WTC11 (cell line): ENCODE measurements around the gene ACP4.

ENCODE experiments used
- AFF4 ChIP-seq: sonication (generic); formaldehyde crosslinking; IDR thresholded peaks from 2 replicates; pipeline ENCODE4 v1.8.1; 2023; ENCODE audit warnings: mild to moderate bottlenecking, missing genetic modification reagents, borderline replicate concordance
- CTCF ChIP-seq: fragments of 200-600 bp; IDR thresholded peaks from 2 replicates; pipeline ENCODE4 v1.8.0; 2022; ENCODE audit warnings: antibody characterized with exemption
- FOXJ3 ChIP-seq: sonication (generic); formaldehyde crosslinking; IDR thresholded peaks from 2 replicates; pipeline ENCODE4 v1.9.0; 2021; ENCODE audit warnings: missing genetic modification reagents, mild to moderate bottlenecking, borderline replicate concordance
- NFE2L1 ChIP-seq: sonication (generic); formaldehyde crosslinking; IDR thresholded peaks from 2 replicates; pipeline ENCODE4 v1.8.1; 2023; ENCODE audit warnings: missing genetic modification reagents
- PRDM15 ChIP-seq: sonication (generic); formaldehyde crosslinking; IDR thresholded peaks from 2 replicates; pipeline ENCODE4 v1.8.0; 2022; ENCODE audit warnings: missing genetic modification reagents
- TF ChIP-seq, protein P1 (sequence below): sonication (generic); formaldehyde crosslinking; IDR thresholded peaks from 2 replicates; pipeline ENCODE4 v1.8.0; 2023; ENCODE audit warnings: missing genetic modification reagents, mild to moderate bottlenecking, borderline replicate concordance
- TF ChIP-seq, protein P2 (sequence below): sonication (generic); formaldehyde crosslinking; IDR thresholded peaks from 2 replicates; pipeline ENCODE4 v1.8.1; 2023; ENCODE audit warnings: mild to moderate bottlenecking, moderate library complexity, missing genetic modification reagents

- TF ChIP-seq PRDM15 (CRISPR knock-in tag) (no peak), NFE2L1 (CRISPR knock-in tag) (no peak), CTCF (no peak), AFF4 (no peak), FOXJ3 (CRISPR knock-in tag) (no peak)
- TF ChIP-seq, protein P1, sequence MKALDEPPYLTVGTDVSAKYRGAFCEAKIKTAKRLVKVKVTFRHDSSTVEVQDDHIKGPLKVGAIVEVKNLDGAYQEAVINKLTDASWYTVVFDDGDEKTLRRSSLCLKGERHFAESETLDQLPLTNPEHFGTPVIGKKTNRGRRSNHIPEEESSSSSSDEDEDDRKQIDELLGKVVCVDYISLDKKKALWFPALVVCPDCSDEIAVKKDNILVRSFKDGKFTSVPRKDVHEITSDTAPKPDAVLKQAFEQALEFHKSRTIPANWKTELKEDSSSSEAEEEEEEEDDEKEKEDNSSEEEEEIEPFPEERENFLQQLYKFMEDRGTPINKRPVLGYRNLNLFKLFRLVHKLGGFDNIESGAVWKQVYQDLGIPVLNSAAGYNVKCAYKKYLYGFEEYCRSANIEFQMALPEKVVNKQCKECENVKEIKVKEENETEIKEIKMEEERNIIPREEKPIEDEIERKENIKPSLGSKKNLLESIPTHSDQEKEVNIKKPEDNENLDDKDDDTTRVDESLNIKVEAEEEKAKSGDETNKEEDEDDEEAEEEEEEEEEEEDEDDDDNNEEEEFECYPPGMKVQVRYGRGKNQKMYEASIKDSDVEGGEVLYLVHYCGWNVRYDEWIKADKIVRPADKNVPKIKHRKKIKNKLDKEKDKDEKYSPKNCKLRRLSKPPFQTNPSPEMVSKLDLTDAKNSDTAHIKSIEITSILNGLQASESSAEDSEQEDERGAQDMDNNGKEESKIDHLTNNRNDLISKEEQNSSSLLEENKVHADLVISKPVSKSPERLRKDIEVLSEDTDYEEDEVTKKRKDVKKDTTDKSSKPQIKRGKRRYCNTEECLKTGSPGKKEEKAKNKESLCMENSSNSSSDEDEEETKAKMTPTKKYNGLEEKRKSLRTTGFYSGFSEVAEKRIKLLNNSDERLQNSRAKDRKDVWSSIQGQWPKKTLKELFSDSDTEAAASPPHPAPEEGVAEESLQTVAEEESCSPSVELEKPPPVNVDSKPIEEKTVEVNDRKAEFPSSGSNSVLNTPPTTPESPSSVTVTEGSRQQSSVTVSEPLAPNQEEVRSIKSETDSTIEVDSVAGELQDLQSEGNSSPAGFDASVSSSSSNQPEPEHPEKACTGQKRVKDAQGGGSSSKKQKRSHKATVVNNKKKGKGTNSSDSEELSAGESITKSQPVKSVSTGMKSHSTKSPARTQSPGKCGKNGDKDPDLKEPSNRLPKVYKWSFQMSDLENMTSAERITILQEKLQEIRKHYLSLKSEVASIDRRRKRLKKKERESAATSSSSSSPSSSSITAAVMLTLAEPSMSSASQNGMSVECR, result no peak
- TF ChIP-seq, protein P2, sequence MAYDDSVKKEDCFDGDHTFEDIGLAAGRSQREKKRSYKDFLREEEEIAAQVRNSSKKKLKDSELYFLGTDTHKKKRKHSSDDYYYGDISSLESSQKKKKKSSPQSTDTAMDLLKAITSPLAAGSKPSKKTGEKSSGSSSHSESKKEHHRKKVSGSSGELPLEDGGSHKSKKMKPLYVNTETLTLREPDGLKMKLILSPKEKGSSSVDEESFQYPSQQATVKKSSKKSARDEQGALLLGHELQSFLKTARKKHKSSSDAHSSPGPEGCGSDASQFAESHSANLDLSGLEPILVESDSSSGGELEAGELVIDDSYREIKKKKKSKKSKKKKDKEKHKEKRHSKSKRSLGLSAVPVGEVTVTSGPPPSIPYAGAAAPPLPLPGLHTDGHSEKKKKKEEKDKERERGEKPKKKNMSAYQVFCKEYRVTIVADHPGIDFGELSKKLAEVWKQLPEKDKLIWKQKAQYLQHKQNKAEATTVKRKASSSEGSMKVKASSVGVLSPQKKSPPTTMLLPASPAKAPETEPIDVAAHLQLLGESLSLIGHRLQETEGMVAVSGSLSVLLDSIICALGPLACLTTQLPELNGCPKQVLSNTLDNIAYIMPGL, result no peak
These were observed 19.3 kb upstream of the ACP4 start for GRCh38 chr19:50770888-50771287.
